OCI-LY1 (cell line): ENCODE data around the gene TCF25.

Experiments
- H2AFZ ChIP-seq: fragments of 200-600 bp; sonication (generic), shearing (Covaris generic); 2 replicates; pipeline ENCODE4 v1.6.0; 2014; ENCODE audit warnings: antibody characterized with exemption, mild to moderate bottlenecking, low read length
- H3F3A ChIP-seq: fragments of 200-600 bp; sonication (generic), shearing (Covaris generic); 2 replicates; pipeline ENCODE4 v1.6.0; 2014; ENCODE audit warnings: mild to moderate bottlenecking, antibody characterized with exemption, low read length, moderate library complexity; ENCODE audit not compliant: insufficient read depth
- H3K27ac ChIP-seq: fragments of 200-600 bp; sonication (generic); 2 replicates; pipeline ENCODE4 v1.5.1; 2014; ENCODE audit warnings: low read length, mixed run types, mild to moderate bottlenecking, low read depth; ENCODE audit not compliant: poor library complexity, severe bottlenecking
- H3K27me3 ChIP-seq: fragments of 200-600 bp; sonication (generic); 2 replicates; pipeline ENCODE4 v1.6.0; 2014; ENCODE audit warnings: antibody characterized with exemption, mild to moderate bottlenecking, low read length, moderate library complexity; ENCODE audit not compliant: insufficient read depth
- H3K36me3 ChIP-seq: fragments of 200-600 bp; sonication (generic); 2 replicates; pipeline ENCODE4 v1.6.1; 2014; ENCODE audit warnings: mild to moderate bottlenecking, antibody characterized with exemption, low read length, moderate library complexity, mixed read lengths; ENCODE audit not compliant: insufficient read depth
- H3K4me1 ChIP-seq: fragments of 200-600 bp; sonication (generic); 2 replicates; pipeline ENCODE4 v1.5.1; 2014; ENCODE audit warnings: mild to moderate bottlenecking, low read length, moderate library complexity; ENCODE audit not compliant: insufficient read depth, severe bottlenecking
- H3K4me2 ChIP-seq: fragments of 200-600 bp; sonication (generic), shearing (Covaris generic); 2 replicates; pipeline ENCODE4 v1.6.1; 2014; ENCODE audit warnings: low read length
- H3K4me3 ChIP-seq: fragments of 200-600 bp; sonication (generic); 2 replicates; pipeline ENCODE4 v1.5.1; 2014; ENCODE audit warnings: low read length, low read depth, mild to moderate bottlenecking, mixed read lengths; ENCODE audit not compliant: poor library complexity, severe bottlenecking
- H3K79me2 ChIP-seq: fragments of 200-600 bp; shearing (Covaris generic); 2 replicates; pipeline ENCODE4 v1.6.1; 2016; ENCODE audit warnings: mixed run types, low read length, mixed read lengths; ENCODE audit not compliant: insufficient read depth
- H3K9ac ChIP-seq: fragments of 200-600 bp; sonication (generic), shearing (Covaris generic); 2 replicates; pipeline ENCODE4 v1.6.1; 2014; ENCODE audit warnings: mild to moderate bottlenecking, low read length, mixed read lengths
- H3K9me2 ChIP-seq: fragments of 200-600 bp; sonication (generic), shearing (Covaris generic); 2 replicates; pipeline ENCODE4 v1.6.1; 2014; ENCODE audit warnings: low read depth, mild to moderate bottlenecking, low read length, mixed read lengths
- H3K9me3 ChIP-seq: fragments of 200-600 bp; shearing (Covaris generic); 2 replicates; pipeline ENCODE4 v1.6.1; 2014; ENCODE audit warnings: low read length, mixed read lengths
- H4K20me1 ChIP-seq: fragments of 200-600 bp; sonication (generic), shearing (Covaris generic); 2 replicates; pipeline ENCODE4 v1.6.0; 2016; ENCODE audit warnings: mild to moderate bottlenecking, low read length; ENCODE audit not compliant: insufficient read depth
- EZH2 ChIP-seq: fragments of 200-600 bp; sonication (generic), shearing (Covaris generic); IDR thresholded peaks from 2 replicates; pipeline ENCODE4 v1.8.0; 2017; ENCODE audit warnings: borderline replicate concordance, mixed run types, mild to moderate bottlenecking, antibody characterized with exemption, low read length, moderate library complexity, mixed read lengths
- TF ChIP-seq, protein P1 (sequence below): fragments of 200-600 bp; sonication (generic), shearing (Covaris generic); IDR thresholded peaks from 2 replicates; pipeline ENCODE4 v1.5.1; 2017; ENCODE audit warnings: mild to moderate bottlenecking, antibody characterized with exemption, low read length, moderate library complexity, mixed read lengths

Gene TCF25

DNA sequence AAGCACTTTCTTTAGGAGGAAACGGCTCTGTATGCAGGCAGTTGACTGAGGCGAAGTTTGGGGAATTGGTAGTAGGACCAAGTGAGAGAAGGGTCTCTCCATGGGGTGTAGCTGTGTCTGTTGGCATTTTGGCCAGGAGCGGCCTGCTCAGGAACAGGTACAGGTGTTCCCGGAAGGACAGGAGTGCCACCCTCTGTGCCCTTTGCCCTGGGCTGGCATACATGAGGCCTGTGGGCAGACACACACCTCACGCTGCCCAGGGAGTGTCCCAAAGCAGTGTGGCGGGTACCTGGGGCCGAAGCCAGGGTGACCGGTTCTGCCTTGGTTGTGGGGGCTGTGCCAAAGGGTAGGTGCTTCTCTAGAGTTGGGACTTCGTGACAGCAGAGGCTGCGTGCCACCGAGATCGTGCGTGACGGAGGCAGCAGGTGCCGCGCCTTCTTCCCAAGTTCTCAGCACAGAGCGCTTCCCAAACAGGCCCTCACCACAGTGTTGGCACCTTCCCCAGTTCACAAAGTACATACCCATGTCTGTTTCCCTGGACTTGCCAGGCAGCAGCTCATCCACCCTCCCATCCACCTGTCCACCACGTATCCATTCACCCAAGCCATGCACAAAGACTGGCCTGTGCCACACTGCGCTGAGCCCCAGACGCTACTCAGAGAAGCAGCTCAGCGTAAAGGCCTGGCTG is 19.9 kb upstream of the TCF25 start:
- Histone ChIP-seq H3K4me3 (no peak overlapping the region), H3K9ac (no peak overlapping the region), H3K9me3 (no peaks in the 10 kb centered on the region), H3K27ac (no peak overlapping the region), H2AFZ (no peak overlapping the region), H3K4me2 (no peak overlapping the region), H3F3A (no peaks in the 10 kb centered on the region), H3K79me2 (no peaks in the 10 kb centered on the region), H3K4me1 (no peaks in the 10 kb centered on the region), H4K20me1 (no peaks in the 10 kb centered on the region), H3K27me3 (no peaks in the 10 kb centered on the region), H3K36me3 (no peaks in the 10 kb centered on the region), H3K9me2 (no peaks in the 10 kb centered on the region)
- TF ChIP-seq EZH2: no peak
- TF ChIP-seq, protein P1, sequence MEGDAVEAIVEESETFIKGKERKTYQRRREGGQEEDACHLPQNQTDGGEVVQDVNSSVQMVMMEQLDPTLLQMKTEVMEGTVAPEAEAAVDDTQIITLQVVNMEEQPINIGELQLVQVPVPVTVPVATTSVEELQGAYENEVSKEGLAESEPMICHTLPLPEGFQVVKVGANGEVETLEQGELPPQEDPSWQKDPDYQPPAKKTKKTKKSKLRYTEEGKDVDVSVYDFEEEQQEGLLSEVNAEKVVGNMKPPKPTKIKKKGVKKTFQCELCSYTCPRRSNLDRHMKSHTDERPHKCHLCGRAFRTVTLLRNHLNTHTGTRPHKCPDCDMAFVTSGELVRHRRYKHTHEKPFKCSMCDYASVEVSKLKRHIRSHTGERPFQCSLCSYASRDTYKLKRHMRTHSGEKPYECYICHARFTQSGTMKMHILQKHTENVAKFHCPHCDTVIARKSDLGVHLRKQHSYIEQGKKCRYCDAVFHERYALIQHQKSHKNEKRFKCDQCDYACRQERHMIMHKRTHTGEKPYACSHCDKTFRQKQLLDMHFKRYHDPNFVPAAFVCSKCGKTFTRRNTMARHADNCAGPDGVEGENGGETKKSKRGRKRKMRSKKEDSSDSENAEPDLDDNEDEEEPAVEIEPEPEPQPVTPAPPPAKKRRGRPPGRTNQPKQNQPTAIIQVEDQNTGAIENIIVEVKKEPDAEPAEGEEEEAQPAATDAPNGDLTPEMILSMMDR: no peak

DNA sequence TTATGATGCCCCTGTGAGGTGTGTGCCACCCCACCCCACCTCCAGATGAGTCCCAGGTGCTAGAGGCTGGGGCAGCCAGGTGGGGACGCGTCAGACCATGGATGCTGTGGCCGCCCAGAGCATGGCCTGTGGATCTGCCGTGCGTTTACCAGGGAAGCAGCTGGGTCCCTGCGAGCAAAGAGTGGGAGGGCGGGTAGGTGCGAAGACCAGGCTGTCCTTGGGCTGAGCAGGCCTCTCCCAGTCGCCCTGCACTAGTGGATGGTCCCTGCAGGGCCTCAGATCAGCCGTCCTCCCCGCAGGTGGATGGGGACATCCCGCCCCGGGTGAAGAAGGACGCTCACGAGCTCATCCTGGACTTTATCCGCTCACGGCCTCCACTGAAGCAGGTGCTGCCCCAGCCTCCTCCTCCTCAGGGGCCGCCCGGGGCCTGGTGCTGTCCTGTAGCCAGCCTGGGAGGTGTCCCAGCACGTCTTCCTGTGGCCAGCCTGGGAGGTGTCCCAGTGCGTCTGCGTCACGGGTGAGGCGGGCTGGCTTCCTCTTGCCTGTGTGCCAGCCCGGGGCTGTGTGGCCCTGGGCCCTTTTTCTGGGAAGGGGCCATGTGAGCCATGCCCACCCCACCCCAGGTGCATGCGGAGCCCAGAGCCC is 18.0 kb upstream of the TCF25 start:
- Histone ChIP-seq H3K4me3 (no peak overlapping the region), H3K9me2 (no peaks in the 10 kb centered on the region), H4K20me1 (no peaks in the 10 kb centered on the region), H3K27ac (no peak overlapping the region), H3F3A (no peaks in the 10 kb centered on the region), H3K4me1 (no peaks in the 10 kb centered on the region), H3K79me2 (no peaks in the 10 kb centered on the region), H3K9ac (no peak overlapping the region), H3K36me3 (no peaks in the 10 kb centered on the region), H3K9me3 (no peaks in the 10 kb centered on the region), H2AFZ (no peak overlapping the region), H3K27me3 (no peaks in the 10 kb centered on the region), H3K4me2 (no peak overlapping the region)
- TF ChIP-seq, protein P1: no peak
- no peak for TF ChIP-seq EZH2

DNA sequence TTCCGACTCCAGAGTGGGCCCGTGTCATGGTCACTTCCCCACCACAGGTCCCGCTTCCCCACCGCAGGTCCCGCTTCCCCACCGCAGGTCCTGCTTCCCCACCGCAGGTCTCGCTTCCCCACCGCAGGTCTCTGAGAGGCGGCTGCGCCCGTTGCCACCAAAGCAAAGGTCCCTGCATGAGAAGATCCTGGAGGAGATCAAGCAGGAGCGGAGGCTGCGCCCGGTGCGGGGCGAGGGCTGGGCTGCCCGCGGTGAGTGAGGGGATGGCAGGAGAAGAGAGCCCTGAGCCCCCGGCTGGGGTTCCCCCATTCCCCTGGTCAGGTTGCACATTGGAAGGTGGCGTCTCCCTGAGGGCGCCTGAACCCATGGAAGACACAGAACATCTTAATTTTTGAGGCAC is 17.4 kb upstream of the TCF25 start:
- H3K36me3 ChIP-seq: no peaks in the 10 kb centered on the region
- no peaks in the 10 kb centered on the region for H3K27me3 ChIP-seq
- no peaks in the 10 kb centered on the region for H3F3A ChIP-seq
- H3K9me2 ChIP-seq: no peaks in the 10 kb centered on the region
- H3K4me2 ChIP-seq: no peak overlapping the region
- no peak overlapping the region for H2AFZ ChIP-seq
- H3K79me2 ChIP-seq: no peaks in the 10 kb centered on the region
- H3K4me3 ChIP-seq: no peak overlapping the region
- H3K27ac ChIP-seq: no peak overlapping the region
- H4K20me1 ChIP-seq: no peaks in the 10 kb centered on the region
- H3K4me1 ChIP-seq: peaks cover 2% of the 10 kb centered on the region
- no peaks in the 10 kb centered on the region for H3K9me3 ChIP-seq
- no peak for TF ChIP-seq EZH2
- TF ChIP-seq, protein P1: no peak
- H3K9ac ChIP-seq: no peak overlapping the region
